Jurkat, Clone E6-1 (cell line): ENCODE data around the gene ETV6. TPM values are rescaled to one million over a fixed set of nuclear protein-coding genes. Genes with fewer than 3 reads are reported as not detected.
"Not testable (repeated sequence)": the region's sequence is repeated elsewhere in the genome, so short reads cannot be mapped to it uniquely, and the experiment has no call there.

Experiments used
- DNase-seq: peaks from one replicate; pipeline ENCODE4 v3.0.0-alpha.2; 2011; ENCODE audit warnings: low read depth, low spot score
- H3K4me3 ChIP-seq: 2 replicates; pipeline ENCODE4 v1.5.1; 2011; ENCODE audit warnings: mild to moderate bottlenecking, low read length, control low read depth, moderate library complexity
- polyA plus RNA-seq: library from polyadenylated mRNA; unstranded; fragments of >200 nt; gene quantifications from one replicate; pipeline ENCODE4 v1.2.1, GENCODE V29; 2012; ENCODE audit warnings: missing spikeins; ENCODE audit not compliant: insufficient read length, insufficient read depth

The ETV6 gene
- polyA plus RNA-seq: 6.6 TPM

DNA sequence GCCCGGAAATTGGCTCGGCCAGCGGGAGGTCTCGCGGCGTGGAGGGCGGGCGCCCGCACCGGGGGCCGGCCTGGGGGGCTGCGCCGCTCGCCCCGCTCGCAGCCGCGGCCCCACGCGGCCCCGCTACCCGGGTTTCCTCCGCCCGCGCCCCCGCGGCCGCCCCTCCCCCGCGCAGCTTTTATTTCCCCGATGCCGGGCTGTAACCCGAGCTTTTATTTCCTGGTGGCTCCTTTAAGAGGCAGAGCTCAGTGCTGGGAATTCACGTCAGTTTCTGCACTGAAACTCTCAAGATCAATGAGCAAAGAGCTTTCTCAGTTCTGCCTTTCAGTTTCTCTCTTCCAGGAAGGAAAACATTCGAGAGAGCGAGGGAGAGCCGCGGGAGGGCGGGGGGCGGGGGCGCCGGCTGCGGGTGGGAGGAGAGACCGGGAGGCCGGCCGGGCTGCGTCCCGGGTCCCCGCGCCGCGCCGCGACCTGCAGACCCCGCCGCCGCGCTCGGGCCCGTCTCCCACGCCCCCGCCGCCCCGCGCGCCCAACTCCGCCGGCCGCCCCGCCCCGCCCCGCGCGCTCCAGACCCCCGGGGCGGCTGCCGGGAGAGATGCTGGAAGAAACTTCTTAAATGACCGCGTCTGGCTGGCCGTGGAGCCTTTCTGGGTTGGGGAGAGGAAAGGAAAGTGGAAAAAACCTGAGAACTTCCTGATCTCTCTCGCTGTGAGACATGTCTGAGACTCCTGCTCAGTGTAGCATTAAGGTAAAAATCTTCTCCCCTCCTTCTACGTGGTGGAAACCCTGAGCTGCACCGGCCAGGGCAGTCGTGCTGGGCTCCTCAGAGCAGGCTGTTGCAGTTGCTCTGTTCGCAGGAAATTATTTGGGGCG, at the start of gene ETV6:
Gene ETV6 (plus strand): TSS at position 262 of the 873 bp plus-strand sequence. CDS start 454 bp downstream, at position 716.
- DNase-seq: peak; percentile 85
- peak within 1 kb of the TSS; percentile 78 for H3K4me3 ChIP-seq

DNA sequence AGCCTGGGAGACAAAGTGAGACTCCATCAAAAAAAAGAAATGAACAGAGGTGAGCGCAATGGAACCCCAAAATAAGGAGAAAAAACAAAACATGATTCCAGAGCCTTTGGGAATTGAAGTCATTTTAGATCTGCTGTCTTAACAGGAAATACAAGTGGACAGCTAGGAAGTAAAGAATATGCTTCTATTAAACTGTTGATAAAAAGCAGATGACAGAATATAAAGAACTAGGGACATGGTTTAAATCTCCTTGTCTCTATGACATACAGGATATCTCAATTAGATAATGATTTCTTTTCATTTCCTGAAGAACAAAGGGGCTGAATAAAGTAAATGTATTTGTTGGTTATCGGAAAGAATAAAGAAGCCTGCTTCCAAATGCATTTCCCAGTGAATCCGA, 49.3 kb upstream of the ETV6 start:
- no peak overlapping the region for H3K4me3 ChIP-seq
- no peak for DNase-seq

- no peak for DNase-seq
- no peak overlapping the region for H3K4me3 ChIP-seq
Measured at GRCh38 chr12:11601647-11602046, 47.8 kb upstream of the ETV6 start.

DNA sequence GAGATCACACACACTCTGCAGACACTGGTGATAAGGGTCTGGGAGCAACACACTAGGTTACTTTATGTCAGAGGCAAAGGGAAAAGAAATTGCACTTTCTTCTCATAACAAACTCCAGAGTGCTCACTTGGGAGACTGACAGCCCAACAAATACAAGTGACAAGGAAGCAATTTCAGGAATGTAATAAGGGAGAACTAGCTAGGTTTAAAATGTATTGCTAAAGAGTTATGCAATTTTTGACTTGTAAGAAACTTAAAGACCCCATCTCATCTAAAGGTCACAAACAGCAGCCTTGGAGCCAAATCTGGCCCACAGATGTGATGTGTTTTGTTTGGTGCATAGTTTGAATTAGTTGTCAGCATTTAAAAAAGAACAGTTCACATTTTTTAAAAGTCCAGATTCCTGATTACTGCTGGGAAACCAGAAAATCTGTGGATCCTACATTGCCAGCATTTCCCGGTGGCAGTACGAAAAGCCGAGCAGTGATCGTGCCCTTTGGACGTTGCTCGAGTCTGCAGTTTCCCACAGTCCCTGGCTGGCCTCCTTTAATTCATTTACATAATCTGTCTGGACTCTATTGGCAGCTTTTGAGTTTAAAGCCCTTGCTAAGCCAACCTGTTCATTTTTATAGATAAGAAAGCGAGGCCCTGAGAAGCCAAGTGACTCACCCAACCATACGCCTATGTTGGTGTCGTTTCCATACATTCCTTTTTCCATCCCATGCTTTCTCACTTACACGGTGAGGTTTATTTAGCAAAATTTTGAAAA, 42.0 kb upstream of the ETV6 start:
- DNase-seq: no peak
- H3K4me3 ChIP-seq: no peak overlapping the region

DNA sequence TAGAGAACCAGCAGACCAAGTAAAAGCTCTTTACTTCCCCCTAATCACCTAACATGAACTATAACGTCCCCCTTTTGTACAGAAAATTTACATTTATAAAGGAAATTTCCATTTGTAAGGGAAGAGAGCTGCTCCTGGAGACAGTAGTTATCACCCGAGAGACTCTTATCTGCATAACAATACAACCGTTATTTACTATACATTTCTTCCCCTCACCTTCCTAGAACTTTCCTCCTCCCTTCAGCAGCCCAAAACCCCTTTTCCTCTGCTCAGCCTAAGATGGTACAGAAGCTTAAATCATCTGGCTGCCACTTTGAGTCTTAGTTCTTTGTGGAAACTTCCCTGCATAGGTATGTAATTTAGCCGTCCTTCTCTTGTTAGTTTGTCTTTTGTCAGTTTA, 40.4 kb upstream of the ETV6 start:
- H3K4me3 ChIP-seq: no peak overlapping the region
- no peak for DNase-seq

- no peak overlapping the region for H3K4me3 ChIP-seq
- no peak for DNase-seq
Measured at GRCh38 chr12:11615481-11615880, 34.0 kb upstream of the ETV6 start.

DNA sequence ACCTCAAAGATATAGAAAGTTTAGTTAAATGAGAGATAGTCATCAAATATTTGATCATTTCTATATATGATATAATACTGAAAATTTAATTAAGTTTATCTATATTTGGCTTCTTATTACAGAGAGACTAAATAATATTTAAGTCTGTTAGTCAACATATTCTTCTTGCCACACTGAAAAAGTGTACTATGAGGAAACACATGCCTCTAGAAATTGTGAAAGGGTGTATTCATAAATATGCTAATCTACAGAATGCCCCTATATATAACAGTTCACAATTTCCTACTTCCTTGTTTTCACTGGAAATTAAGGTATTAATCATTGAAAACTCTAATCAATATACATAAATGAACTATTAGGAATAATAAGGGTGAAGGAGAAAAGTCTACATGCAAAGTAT, 31.4 kb upstream of the ETV6 start:
- H3K4me3 ChIP-seq: no peak overlapping the region
- DNase-seq: no peak

DNA sequence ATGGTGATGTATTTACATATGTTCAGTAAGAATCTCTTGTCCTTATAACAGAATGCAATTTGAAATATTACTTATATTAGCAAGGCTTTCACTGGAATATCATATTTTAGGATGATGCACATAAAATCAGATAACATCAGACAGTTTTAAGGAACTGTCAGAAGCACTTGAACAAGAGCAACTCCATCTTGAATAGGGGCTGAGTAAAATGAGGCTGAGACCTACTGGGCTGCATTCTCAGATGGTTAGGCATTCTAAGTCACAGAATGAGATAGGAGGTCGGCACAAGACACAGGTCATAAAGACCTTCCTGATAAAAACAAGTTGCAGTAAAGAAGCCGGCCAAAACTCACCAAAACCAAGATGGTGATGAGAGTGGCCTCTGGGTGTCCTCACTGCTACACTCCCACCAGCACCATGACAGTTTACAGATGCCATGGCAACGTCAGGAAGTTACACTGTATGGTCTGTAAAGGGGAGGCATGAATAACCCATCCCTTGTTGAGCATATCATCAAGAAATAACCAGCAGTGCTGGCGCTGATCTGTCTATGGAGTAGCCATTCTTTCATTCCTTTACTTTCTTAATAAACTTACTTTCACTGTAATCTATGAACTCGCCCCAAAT, 27.6 kb upstream of the ETV6 start:
- peak; percentile 59 for DNase-seq
- no peak overlapping the region for H3K4me3 ChIP-seq

DNA sequence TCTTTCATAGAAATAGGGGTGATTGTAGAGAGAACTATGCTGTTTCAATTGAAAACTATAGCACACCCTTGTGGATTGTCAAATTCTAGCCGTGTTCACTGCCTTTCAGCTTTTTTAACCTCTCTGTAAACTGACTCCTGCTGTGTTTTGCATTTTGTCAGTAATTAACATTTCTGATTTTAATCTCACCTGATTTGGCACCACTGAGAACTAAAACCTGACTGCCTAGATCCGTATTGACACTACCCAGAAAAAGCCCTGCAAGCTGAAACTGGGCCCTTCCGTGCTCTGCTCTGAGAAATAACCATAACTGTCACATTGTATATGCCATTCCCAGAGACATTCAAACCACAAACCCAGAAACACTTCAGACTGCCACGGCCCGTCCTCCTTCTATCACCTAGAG, 26.6 kb upstream of the ETV6 start:
- H3K4me3 ChIP-seq: no peak overlapping the region
- peak; percentile 42 for DNase-seq

DNA sequence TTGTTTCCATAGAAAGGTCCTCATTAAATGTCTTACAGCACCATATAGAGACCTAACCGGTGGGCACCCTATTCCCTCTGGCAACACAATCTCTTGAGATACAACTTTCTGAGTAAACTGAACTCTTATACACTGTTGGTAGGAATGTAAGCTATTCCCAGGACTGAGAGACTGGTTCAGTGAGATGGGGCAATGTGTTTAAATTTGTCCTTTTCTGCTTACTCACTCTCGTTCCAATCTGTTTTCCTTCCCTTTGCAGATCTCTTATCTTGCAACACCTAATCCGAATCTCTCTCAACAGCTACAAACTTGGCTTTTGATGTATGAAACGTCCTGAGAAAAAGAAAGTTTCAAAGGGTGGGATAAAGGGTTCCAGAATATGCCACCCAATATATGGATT, 26.1 kb upstream of the ETV6 start:
- H3K4me3 ChIP-seq: no peak overlapping the region
- no peak for DNase-seq

DNA sequence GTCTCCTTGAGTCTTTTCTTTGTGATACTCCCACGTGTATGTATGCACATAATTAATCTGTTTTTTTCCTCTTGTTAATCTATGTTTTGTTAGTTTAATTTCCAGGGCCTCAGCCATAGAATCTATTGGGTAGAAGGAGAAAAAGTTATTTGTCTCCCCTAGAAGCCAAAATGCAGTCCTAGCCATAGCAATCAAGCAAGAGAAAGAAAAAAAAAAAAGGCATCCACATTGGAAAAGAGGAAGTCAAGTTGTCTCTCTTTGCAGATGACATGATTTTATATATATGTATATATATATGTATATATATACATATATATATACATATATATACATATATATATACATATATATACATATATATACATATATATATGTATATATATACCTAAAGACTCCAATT, 25.4 kb upstream of the ETV6 start:
- no peak overlapping the region for H3K4me3 ChIP-seq
- DNase-seq: no peak

DNA sequence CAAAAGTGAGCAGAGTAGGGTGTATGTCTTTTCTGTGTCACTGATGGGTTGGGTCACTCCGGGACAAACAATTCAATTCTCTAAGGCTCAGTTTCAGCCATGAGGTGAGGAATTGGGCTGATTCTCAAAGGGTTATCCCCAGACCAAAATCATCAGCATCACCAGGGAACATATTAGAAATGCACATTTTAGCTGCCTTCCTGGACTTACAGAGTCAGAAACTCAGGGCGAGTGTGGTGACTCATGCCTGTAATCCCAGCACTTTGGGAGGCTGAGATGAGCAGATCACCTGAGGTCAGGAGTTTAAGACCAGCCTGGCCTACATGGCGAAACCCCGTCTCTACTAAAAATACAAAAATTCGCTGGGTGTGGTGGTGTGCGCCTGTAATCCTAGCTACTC, 21.8 kb upstream of the ETV6 start:
- not testable (repeated sequence) for DNase-seq, H3K4me3 ChIP-seq

- no peak for DNase-seq
- H3K4me3 ChIP-seq: no peak overlapping the region
Measured at GRCh38 chr12:11628353-11628752, 21.1 kb upstream of the ETV6 start.

- no peak for DNase-seq
Measured at GRCh38 chr12:11630046-11630706, 19.3 kb upstream of the ETV6 start.

DNA sequence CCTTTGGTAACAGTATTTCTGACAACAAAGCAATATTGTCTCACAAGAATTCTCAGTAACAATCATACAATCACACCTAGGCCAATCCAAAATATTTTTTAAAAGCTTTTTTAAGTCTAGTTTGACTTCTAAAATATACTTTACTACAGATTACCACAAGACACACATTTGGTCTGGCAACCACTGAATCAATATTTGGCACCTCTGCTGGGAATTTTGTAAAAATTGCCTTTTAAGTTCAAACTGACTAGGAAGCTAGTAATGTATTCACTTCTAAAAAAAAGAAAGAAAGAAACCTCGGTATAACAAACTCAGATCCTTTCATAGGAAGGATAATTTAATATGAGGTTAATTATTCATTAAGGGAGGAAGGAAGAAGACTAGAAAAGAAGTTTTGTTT, 18.2 kb upstream of the ETV6 start:
- no peak for DNase-seq

More at GRCh38 chr12:11630046-11630706, 19.3 kb upstream of the ETV6 start:
- H3K4me3 ChIP-seq: no peak overlapping the region

DNA sequence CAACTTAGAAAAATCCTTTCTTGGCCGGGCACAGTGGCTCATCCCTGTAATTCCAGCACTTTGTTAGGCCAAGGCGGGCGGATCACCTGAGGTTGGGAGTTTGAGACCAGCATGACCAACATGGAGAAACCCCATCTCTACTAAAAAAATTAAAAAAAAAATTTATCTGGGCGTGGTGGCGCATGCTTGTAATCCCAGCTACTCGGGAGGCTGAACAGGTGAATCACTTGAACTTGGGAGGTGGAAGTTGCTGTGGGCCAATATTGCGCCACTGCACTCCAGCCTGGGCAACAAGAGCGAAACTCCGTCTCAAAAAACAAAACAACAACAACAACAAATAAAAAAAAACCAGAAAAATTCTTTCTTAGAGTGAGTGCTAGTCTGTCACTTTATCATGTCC, 17.6 kb upstream of the ETV6 start:
- not testable (repeated sequence) for DNase-seq, H3K4me3 ChIP-seq

More for the DNA sequence above, 18.2 kb upstream of the ETV6 start:
- no peak overlapping the region for H3K4me3 ChIP-seq

DNA sequence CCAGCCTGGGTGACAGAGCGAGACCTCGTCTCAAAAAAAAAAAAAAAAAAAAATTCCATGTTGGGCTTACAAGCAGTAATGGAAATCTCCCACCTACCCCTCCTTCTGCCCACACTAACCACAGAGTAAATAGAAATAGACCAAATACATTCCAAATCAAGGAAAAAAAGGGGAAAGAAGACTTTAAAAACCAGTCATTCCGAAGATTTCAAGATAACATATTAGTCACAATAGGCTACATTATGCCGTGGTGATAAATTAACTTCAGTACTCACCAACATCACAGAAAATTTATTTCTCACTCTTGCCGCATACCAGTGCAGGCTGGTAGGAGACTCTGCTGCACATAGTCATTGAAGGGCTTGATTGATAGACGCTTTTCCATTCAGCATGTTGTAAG, 15.5 kb upstream of the ETV6 start:
- DNase-seq: no peak
- H3K4me3 ChIP-seq: no peak overlapping the region

GRCh38 chr12:11635341-11635740, 14.1 kb upstream of the ETV6 start:
- DNase-seq: no peak
- H3K4me3 ChIP-seq: no peak overlapping the region

DNA sequence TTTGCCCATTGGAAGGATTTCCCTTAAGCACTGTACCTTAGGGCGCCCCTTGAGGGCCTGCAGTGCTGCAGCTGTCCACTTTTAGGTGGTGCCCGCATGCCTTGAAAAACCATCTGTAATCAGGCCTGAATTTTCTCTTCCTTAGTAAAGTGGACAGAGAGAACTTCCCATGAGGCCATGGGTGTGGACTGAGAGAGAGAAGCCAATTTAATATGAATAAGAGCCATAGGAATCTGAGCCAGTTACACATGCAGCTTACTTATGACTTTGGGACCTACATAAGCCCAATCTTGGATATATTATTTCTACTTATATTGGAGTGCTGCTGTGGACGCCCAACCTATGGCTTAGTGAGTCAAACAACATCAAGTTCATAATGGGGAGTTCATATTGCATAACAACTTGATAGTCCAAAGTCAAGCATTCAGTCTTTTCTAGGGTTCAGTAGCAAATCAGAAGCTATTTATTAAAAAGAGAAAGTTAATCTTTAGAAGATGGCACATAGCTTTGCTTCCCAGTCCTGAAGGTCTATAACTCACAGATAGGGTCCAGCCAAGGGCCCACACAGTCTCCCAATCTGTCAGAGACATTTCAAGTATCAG, 11.1 kb upstream of the ETV6 start:
- H3K4me3 ChIP-seq: no peak overlapping the region
- DNase-seq: no peak
